Adrenal gland (tissue), 5 donors: ENCODE measurements around the gene LPAR2.

Source experiments
- CTCF ChIP-seq, 6 experiments: fragments of 450-650 bp in 4 of 6; fragments of 200-600 bp in 2 of 6; sonication (generic) in 1 of 6; IDR thresholded peaks; 1 replicate in 5 of 6; 2 replicates in 1 of 6; pipeline versions ENCODE4 v1.5.1 to v1.8.0; 2016 to 2021; ENCODE audit warnings: antibody characterized with exemption in 6 of 6, mild to moderate bottlenecking in 2 of 6, moderate library complexity in 1 of 6
- POLR2A ChIP-seq, 2 donors: fragments of 450-650 bp; IDR thresholded peaks; one replicate each; pipeline ENCODE4 v1.6.1; 2017; ENCODE audit warnings: antibody characterized with exemption in 2 of 2, mild to moderate bottlenecking in 2 of 2, moderate library complexity in 1 of 2
- donor health status: DM: no; HTN: no; CAD: no.

- no peak for TF ChIP-seq CTCF (IDR thresholded peaks at IDR 0.05)
- TF ChIP-seq POLR2A (IDR thresholded peaks at IDR 0.05): no peak
These were observed 22.0 kb downstream of the LPAR2 start for GRCh38 chr19:19606021-19606420.
